Mucosa of descending colon (tissue), 3 donors: Measurements from ENCODE around the gene HDAC11. TPM values are rescaled to one million over a fixed set of nuclear protein-coding genes. Genes with fewer than 3 reads are reported as not detected.

Experiments
- ATAC-seq: fragments of 200-7000 bp; cut with Tn5 transposase; one replicate; pipeline ENCODE4 v1.9.1; 2020; ENCODE audit warnings: mild to moderate bottlenecking, moderate library complexity
- DNase-seq, 3 donors: peaks; one replicate each; pipeline ENCODE4 v3.0.0-alpha.2; 2020
- H3K36me3 ChIP-seq: fragments of 200-600 bp; one replicate; pipeline ENCODE4 v1.8.0; 2021; ENCODE audit warnings: low read depth, mild to moderate bottlenecking
- H3K4me1 ChIP-seq: fragments of 200-600 bp; one replicate; pipeline ENCODE4 v1.8.0; 2021; ENCODE audit warnings: low read depth, mild to moderate bottlenecking
- H3K4me3 ChIP-seq: fragments of 200-600 bp; one replicate; pipeline ENCODE4 v1.8.0; 2021; ENCODE audit warnings: mild to moderate bottlenecking
- H3K9me3 ChIP-seq: fragments of 200-600 bp; one replicate; pipeline ENCODE4 v1.8.0; 2021; ENCODE audit warnings: mild to moderate bottlenecking
- intact Hi-C, 2 donors: fragments of 100-400 bp; cut with DNase I in 1 of 2; cut with micrococcal nuclease in 1 of 2; formaldehyde crosslinking; loops; one replicate each; pipeline versions ENCODE4 v1.11.0 to v1.11.1; 2022; cut with DNase I, micrococcal nuclease
- total RNA-seq, 3 donors: library from RNA; stranded (reverse); fragmentation: NEBNext Ultra II Directional in 2 of 3; extraction: Animal tissue kit (Norgen Biotek cat#: 25700) in 2 of 3; gene quantifications; one replicate each; pipeline versions ENCODE4 v1.2.1 to v1.2.4, GENCODE V29; 2021 to 2023
- TF ChIP-seq, protein P1 (sequence below): fragments of 200-600 bp; IDR thresholded peaks from one replicate; pipeline ENCODE4 v1.8.0; 2022; ENCODE audit warnings: antibody characterized with exemption, mild to moderate bottlenecking
- donor health status: DM: no; HTN: no; CAD: no; lungs with moderate emphysema.
- donor health status: DM: no; HTN: no; CAD: no.
- donor health status: DM: no; HTN: yes; CAD: no.

HDAC11 gene
- total RNA-seq, 3 donors from 2014 or later, result 23.0 to 28.7 (median 25.3) TPM

DNA sequence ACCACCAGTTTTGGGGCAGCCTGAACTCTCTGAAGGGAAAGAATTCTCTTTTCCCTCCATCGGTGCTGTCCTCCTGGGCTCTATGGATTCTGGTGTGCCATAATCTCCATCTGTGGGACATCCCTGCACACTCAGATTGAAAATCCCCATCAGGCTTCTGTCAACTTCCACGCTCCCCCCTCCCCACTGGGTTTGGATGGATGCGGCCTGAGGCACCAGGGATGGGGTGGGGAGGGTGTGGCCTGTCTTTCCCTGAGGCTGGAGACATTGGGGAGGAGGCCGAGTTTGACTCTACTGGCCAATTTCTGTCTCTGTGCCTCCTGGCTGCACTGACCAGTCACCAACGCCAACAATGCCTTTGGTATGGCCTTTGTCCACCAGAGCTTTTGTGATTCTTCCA lies 52.5 kb downstream of the HDAC11 start:
- no peak for DNase-seq
- intact Hi-C loops, result no loop called here
- Histone ChIP-seq H3K4me1 (no peaks in the 10 kb centered on the region), H3K4me3 (no peak overlapping the region), H3K36me3 (no peaks in the 10 kb centered on the region), H3K9me3 (no peaks in the 10 kb centered on the region)
- ATAC-seq, result no peak
- TF ChIP-seq, protein P1, sequence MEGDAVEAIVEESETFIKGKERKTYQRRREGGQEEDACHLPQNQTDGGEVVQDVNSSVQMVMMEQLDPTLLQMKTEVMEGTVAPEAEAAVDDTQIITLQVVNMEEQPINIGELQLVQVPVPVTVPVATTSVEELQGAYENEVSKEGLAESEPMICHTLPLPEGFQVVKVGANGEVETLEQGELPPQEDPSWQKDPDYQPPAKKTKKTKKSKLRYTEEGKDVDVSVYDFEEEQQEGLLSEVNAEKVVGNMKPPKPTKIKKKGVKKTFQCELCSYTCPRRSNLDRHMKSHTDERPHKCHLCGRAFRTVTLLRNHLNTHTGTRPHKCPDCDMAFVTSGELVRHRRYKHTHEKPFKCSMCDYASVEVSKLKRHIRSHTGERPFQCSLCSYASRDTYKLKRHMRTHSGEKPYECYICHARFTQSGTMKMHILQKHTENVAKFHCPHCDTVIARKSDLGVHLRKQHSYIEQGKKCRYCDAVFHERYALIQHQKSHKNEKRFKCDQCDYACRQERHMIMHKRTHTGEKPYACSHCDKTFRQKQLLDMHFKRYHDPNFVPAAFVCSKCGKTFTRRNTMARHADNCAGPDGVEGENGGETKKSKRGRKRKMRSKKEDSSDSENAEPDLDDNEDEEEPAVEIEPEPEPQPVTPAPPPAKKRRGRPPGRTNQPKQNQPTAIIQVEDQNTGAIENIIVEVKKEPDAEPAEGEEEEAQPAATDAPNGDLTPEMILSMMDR, result no peak

DNA sequence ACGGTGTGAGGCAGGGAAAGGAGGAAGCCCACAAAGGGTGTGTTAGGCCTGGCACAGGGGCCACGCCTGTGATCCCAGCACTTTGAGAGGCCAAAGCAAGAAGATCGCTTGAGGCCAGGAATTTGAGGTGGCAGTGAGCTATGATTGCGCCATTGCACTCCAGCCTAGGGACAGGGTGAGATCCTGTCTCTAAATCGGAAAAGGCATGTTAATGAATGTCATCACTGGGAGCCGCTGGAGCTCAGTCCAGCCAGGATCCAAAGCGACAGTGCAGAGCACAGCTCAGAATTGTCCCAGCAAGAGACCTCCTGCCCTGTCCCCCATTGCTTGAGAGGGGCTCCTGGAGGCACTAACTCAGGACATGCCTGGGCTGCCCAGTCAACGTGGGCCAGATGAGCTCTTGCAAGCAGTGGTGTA lies 53.8 kb downstream of the HDAC11 start:
- intact Hi-C loops, result no loop called here
- DNase-seq (no peak), ATAC-seq (no peak)
- Histone ChIP-seq H3K4me3 (no peak overlapping the region), H3K36me3 (no peaks in the 10 kb centered on the region), H3K4me1 (no peaks in the 10 kb centered on the region), H3K9me3 (no peaks in the 10 kb centered on the region)
- TF ChIP-seq, protein P1, result no peak

DNA sequence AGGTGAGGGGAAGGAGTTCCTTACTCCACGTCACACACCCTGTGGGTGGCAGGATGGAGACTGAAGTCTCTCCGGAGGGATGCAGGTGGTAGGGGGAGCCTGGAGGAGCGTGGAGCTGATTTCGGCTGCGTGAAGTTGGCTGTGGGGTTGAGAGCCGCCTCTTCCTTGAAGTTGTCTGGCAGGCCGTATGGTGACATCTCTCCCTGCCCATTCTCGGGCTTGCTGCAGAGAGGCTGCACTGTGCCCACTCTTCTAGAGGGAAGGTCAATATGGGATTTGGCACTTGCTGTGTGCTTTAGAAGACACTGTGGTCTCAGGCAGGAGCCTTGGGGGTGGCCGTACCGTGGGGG lies 55.4 kb downstream of the HDAC11 start:
- intact Hi-C loops, result no loop called here
- TF ChIP-seq, protein P1, result no peak
- Histone ChIP-seq H3K4me3 (no peak overlapping the region), H3K36me3 (no peaks in the 10 kb centered on the region), H3K9me3 (no peaks in the 10 kb centered on the region), H3K4me1 (no peaks in the 10 kb centered on the region)
- ATAC-seq (no peak), DNase-seq (no peak)

DNA sequence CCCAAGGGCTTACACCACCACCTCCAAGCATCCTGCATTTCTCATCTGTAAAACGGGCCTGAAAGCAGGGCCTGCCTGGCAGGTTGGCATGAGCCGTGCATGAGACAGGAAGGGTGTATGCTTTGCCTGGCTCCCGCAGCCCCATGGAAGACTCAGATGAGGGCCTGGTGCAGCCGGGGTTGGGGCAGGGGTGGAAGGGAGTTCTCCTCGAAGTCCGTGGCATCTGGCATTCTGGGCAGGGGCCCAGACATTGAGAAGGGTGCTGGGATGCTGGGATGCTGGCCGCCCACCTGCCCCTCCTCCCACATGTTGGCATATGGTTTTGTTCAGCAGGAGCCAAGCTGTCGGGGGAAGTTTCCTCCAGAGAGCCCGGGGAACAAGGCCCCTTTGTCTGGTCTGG lies 55.8 kb downstream of the HDAC11 start:
- Histone ChIP-seq H3K4me3 (no peak overlapping the region), H3K9me3 (no peaks in the 10 kb centered on the region), H3K36me3 (no peaks in the 10 kb centered on the region), H3K4me1 (no peaks in the 10 kb centered on the region)
- TF ChIP-seq, protein P1, result no peak
- intact Hi-C loops, result no loop called here
- DNase-seq (no peak), ATAC-seq (no peak)

DNA sequence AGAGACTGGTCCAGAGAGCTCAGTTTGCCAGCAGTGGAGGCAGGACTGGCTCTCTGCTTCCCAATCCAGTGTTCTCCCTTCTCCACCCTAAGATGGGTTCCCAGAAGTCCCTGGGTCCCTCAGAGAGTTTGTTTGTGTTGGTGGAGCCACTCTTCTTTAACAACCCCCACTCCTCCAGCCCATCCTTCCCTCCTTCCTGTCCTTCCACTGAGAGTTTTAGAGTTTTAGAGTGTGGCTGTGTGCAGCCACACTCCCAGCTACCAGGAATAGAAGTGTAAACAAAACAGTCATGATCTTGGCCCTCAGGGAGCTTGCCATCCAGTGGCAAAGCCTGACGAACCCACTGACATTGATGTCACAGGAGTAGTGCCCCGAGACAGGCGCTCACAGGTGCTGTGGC lies 56.3 kb downstream of the HDAC11 start:
- Histone ChIP-seq H3K9me3 (no peaks in the 10 kb centered on the region), H3K4me1 (no peaks in the 10 kb centered on the region), H3K36me3 (no peaks in the 10 kb centered on the region), H3K4me3 (no peak overlapping the region)
- no peak for DNase-seq
- TF ChIP-seq, protein P1, result no peak
- ATAC-seq, result no peak
- intact Hi-C loops, result no loop called here

DNA sequence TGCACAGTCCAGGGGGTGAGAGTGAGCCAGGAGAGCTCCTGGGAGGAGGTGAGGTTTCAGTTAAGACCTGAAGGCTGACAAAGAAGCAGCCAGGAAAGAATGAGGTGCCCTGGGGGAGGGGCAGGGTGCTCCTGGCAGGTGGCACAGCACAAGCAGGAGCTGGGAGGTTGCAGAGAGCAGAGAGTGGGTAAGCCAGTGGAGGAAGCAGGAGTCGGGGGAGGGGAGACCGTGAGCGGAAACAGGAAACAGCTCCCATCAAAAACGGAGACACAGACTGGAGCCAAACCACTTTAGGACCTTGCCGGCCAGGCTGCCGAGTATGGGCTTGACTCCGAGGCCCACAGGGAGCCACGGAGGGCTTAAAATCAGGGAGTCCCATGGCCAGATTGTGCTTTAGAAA lies 56.7 kb downstream of the HDAC11 start:
- H3K36me3 ChIP-seq, result no peaks in the 10 kb centered on the region
- no peak for ATAC-seq
- no peaks in the 10 kb centered on the region for H3K9me3 ChIP-seq
- TF ChIP-seq, protein P1, result no peak
- no peak for DNase-seq
- no peak overlapping the region for H3K4me3 ChIP-seq
- H3K4me1 ChIP-seq, result no peaks in the 10 kb centered on the region
- intact Hi-C loops, result no loop called here
